HCT116 (cell line): Measurements from ENCODE around the gene C4orf54. TPM values are rescaled to one million over a fixed set of nuclear protein-coding genes. Genes with fewer than 3 reads are reported as not detected.

Experiments
- ATAC-seq: fragments of 200-7000 bp; cut with Tn5 transposase; 2 replicates; pipeline ENCODE4 v1.9.1; 2020; ENCODE audit warnings: mild to moderate bottlenecking, moderate library complexity
- BruUV-seq: library from RNA; stranded (reverse); fragments of 400-500 nt; replicated peaks from 2 replicates; lab custom pipeline; 2021; lab: Mats Ljungman, UMichigan
- CTCF ChIA-PET: fragments of 300-600 bp; sonication (Branson Sonifier 250); formaldehyde crosslinking; loops from one replicate; lab custom pipeline; 2021; ENCODE audit warnings: antibody characterized with exemption; lab: Charles Lee
- POLR2A ChIA-PET: fragments of 300-600, 350-600 bp; sonication (Branson Sonifier 250); formaldehyde crosslinking; loops from one replicate; lab custom pipeline; 2021; ENCODE audit warnings: antibody characterized with exemption; lab: Charles Lee
- RAD21 ChIA-PET, 2 experiments: fragments of 300-600 bp; sonication (Branson Sonifier 250); formaldehyde crosslinking; loops; one replicate each; lab custom pipeline; 2023; ENCODE audit warnings: low total read pairs in 2 of 2; ENCODE audit not compliant: uncharacterized antibody in 2 of 2, unreplicated experiment in 2 of 2, low non-redundant PET in 1 of 2; lab: Charles Lee
- DNase-seq: peaks from one replicate; pipeline ENCODE4 v3.0.0-alpha.2; 2010; ENCODE audit warnings: low read depth, low spot score
- H2AFZ ChIP-seq: fragments of 200-600 bp; shearing (Covaris generic), sonication (generic); 2 replicates; pipeline ENCODE4 v1.6.1; 2017; ENCODE audit warnings: low read depth, mixed run types, mixed read lengths, antibody characterized with exemption, low read length; ENCODE audit not compliant: poor library complexity, severe bottlenecking
- H3K27ac ChIP-seq: 2 replicates; pipeline ENCODE4 v1.5.1; 2012; ENCODE audit warnings: low read depth, low read length
- H3K27me3 ChIP-seq: fragments of 200-600 bp; sonication (generic); 2 replicates; pipeline ENCODE4 v1.6.1; 2016; ENCODE audit warnings: mixed run types, low read length, mixed read lengths; ENCODE audit not compliant: insufficient read depth
- H3K36me3 ChIP-seq, 2 experiments: fragments of 200-500 bp in 1 of 2; fragments of 200-600 bp in 1 of 2; sonication (Bioruptor generic) in 1 of 2; sonication (generic) in 1 of 2; 2 replicates each; pipeline versions ENCODE4 v1.5.1 to v1.6.1; 2014 to 2016; ENCODE audit warnings: low read length in 2 of 2, inconsistent platforms in 1 of 2, mixed read lengths in 1 of 2, mixed run types in 1 of 2; ENCODE audit not compliant: insufficient read depth in 2 of 2, control insufficient read depth in 1 of 2
- H3K4me1 ChIP-seq, 2 experiments: fragments of 200-600 bp in 1 of 2; sonication (generic) in 1 of 2; 2 replicates each; pipeline versions ENCODE4 v1.5.1 to v1.6.1; 2012 to 2017; ENCODE audit warnings: low read length in 2 of 2, inconsistent platforms in 1 of 2, mild to moderate bottlenecking in 1 of 2, mixed read lengths in 1 of 2, mixed run types in 1 of 2, moderate library complexity in 1 of 2; ENCODE audit not compliant: insufficient read depth in 2 of 2, control insufficient read depth in 1 of 2
- H3K4me2 ChIP-seq: fragments of 200-600 bp; sonication (generic); 2 replicates; pipeline ENCODE4 v1.6.1; 2017; ENCODE audit warnings: mixed run types, low read length, mixed read lengths
- H3K4me3 ChIP-seq, 2 experiments: fragments of 200-600 bp in 1 of 2; sonication (generic) in 1 of 2; replicated peaks in 1 of 2; 2 replicates each; pipeline ENCODE4 v1.5.1; 2011 to 2016; ENCODE audit warnings: low read length in 2 of 2, control low read depth in 1 of 2, low read depth in 1 of 2, mild to moderate bottlenecking in 1 of 2, mixed read lengths in 1 of 2, mixed run types in 1 of 2
- H3K79me2 ChIP-seq: fragments of 200-600 bp; sonication (generic); 2 replicates; pipeline ENCODE4 v1.6.1; 2017; ENCODE audit warnings: mild to moderate bottlenecking, mixed run types, low read length, moderate library complexity, mixed read lengths; ENCODE audit not compliant: insufficient read depth
- H3K9ac ChIP-seq: fragments of 200-600 bp; sonication (generic); 2 replicates; pipeline ENCODE4 v1.6.1; 2016; ENCODE audit warnings: low read length, mixed read lengths
- H3K9me2 ChIP-seq: fragments of 200-600 bp; sonication (generic), shearing (Covaris generic); 2 replicates; pipeline ENCODE4 v1.6.1; 2017; ENCODE audit warnings: mixed run types, mild to moderate bottlenecking, moderate library complexity; ENCODE audit not compliant: insufficient read depth
- H3K9me3 ChIP-seq, 2 experiments: fragments of 200-500 bp in 1 of 2; fragments of 200-600 bp in 1 of 2; sonication (Bioruptor generic) in 1 of 2; sonication (generic) in 1 of 2; 2 replicates each; pipeline ENCODE4 v1.6.1; 2014 to 2017; ENCODE audit warnings: low read length in 2 of 2, mixed read lengths in 2 of 2, inconsistent platforms in 1 of 2, low read depth in 1 of 2, mild to moderate bottlenecking in 1 of 2, mixed run types in 1 of 2, moderate library complexity in 1 of 2; ENCODE audit not compliant: control insufficient read depth in 1 of 2, insufficient read depth in 1 of 2
- H4K20me1 ChIP-seq: fragments of 200-600 bp; sonication (generic), shearing (Covaris generic); 2 replicates; pipeline ENCODE4 v1.6.1; 2017; ENCODE audit warnings: mixed run types, mild to moderate bottlenecking, moderate library complexity; ENCODE audit not compliant: insufficient read depth
- CBX3 ChIP-seq: IDR thresholded peaks from 2 replicates; pipeline ENCODE4 v1.6.1; 2012; ENCODE audit warnings: low read depth
- CEBPB ChIP-seq: IDR thresholded peaks from 2 replicates; pipeline ENCODE4 v1.6.1; 2012; ENCODE audit warnings: low read depth
- EGR1 ChIP-seq: IDR thresholded peaks from 2 replicates; pipeline ENCODE4 v1.6.1; 2012; ENCODE audit warnings: low read depth
- ELF1 ChIP-seq: IDR thresholded peaks from 2 replicates; pipeline ENCODE4 v1.6.1; 2012; ENCODE audit warnings: low read depth, borderline replicate concordance
- EZH2 ChIP-seq: fragments of 200-600 bp; sonication (generic); IDR thresholded peaks from 2 replicates; pipeline ENCODE4 v1.6.1; 2017; ENCODE audit warnings: antibody characterized with exemption, mixed run types
- JUND ChIP-seq: IDR thresholded peaks from 2 replicates; pipeline ENCODE4 v1.6.1; 2012
- MAX ChIP-seq: IDR thresholded peaks from 2 replicates; pipeline ENCODE4 v1.6.1; 2012
- POLR2A ChIP-seq: IDR thresholded peaks from 2 replicates; pipeline ENCODE4 v1.7.0; 2011; ENCODE audit warnings: borderline replicate concordance; ENCODE audit not compliant: insufficient read depth, insufficient read length; ENCODE audit errors: extremely low read depth
- REST ChIP-seq: IDR thresholded peaks from 2 replicates; pipeline ENCODE4 v1.6.1; 2012; ENCODE audit warnings: low read depth
- SIN3A ChIP-seq: IDR thresholded peaks from 2 replicates; pipeline ENCODE4 v1.6.1; 2012; ENCODE audit warnings: low read depth
- SRF ChIP-seq: IDR thresholded peaks from 2 replicates; pipeline ENCODE4 v1.6.1; 2012; ENCODE audit warnings: low read depth
- TCF7L2 ChIP-seq: IDR thresholded peaks from 2 replicates; pipeline ENCODE4 v1.7.0; 2011; ENCODE audit warnings: borderline replicate concordance, inconsistent platforms; ENCODE audit not compliant: insufficient read depth, insufficient read length; ENCODE audit errors: extremely low read depth
- YY1 ChIP-seq: IDR thresholded peaks from 2 replicates; pipeline ENCODE4 v1.6.1; 2011; ENCODE audit warnings: low read length, low read depth, moderate library complexity, mild to moderate bottlenecking; ENCODE audit not compliant: insufficient replicate concordance; ENCODE audit errors: extremely low read depth
- intact Hi-C: fragments of 100-400 bp; cut with micrococcal nuclease; formaldehyde crosslinking; loops from 2 replicates; pipeline ENCODE4 v1.10.0; 2022
- total RNA-seq: library from RNA; stranded (reverse); gene quantifications from one replicate; pipeline ENCODE4 v1.2.1, GENCODE V29; 2021; ENCODE audit not compliant: unreplicated experiment
- TF ChIP-seq, protein P1 (sequence below): IDR thresholded peaks from 2 replicates; pipeline ENCODE4 v1.6.1; 2012

C4orf54 gene
- total RNA-seq, 1 experiment from 2014 or later: not detected

DNA sequence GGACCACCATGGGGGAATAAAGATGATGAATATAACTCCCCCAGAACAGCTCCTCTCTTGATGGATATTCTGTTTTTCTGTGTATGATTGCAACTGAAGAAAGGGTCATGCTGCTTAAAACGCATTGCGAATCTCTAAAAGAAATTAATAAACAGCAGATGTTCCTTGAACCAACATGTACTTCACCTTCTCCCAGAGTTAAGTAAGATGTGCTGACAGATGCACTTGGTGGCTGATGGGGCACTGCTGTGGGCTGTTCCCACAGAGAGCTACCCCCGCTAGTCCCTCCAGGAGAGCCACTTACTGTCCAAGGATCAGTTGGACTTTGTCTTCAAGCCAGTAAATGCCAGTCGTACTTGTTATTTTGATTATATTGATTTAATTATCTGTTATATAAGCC lies 26.3 kb upstream of the C4orf54 start:
- Histone ChIP-seq H3K4me2 (no peak overlapping the region), H3K27me3 (no peaks in the 10 kb centered on the region), H3K4me1 (no peaks in the 10 kb centered on the region), H3K36me3 (no peaks in the 10 kb centered on the region), H3K9me2 (no peaks in the 10 kb centered on the region), H2AFZ (no peak overlapping the region), H4K20me1 (no peaks in the 10 kb centered on the region), H3K9ac (no peak overlapping the region), H3K4me3 (no peak overlapping the region), H3K79me2 (no peaks in the 10 kb centered on the region), H3K27ac (no peak overlapping the region), H3K9me3 (no peaks in the 10 kb centered on the region)
- RAD21 ChIA-PET: no interaction called here
- CTCF ChIA-PET: no interaction called here
- TF ChIP-seq EGR1 (no peak), CBX3 (no peak), SIN3A (no peak), JUND (no peak), MAX (no peak), YY1 (no peak), TCF7L2 (no peak), EZH2 (no peak), REST (no peak), SRF (no peak), CEBPB (no peak), POLR2A (no peak), ELF1 (no peak)
- TF ChIP-seq, protein P1, sequence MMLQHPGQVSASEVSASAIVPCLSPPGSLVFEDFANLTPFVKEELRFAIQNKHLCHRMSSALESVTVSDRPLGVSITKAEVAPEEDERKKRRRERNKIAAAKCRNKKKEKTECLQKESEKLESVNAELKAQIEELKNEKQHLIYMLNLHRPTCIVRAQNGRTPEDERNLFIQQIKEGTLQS: no peak
- POLR2A ChIA-PET: no interaction called here
- DNase-seq: no peak
- intact Hi-C loops: no loop called here
- no TSS peak for BruUV-seq
- no peak for ATAC-seq
